NCI-H446 (cell line): ENCODE measurements around the gene KIF1B.
"Not testable (repeated sequence)": the region's sequence is repeated elsewhere in the genome, so short reads cannot be mapped to it uniquely, and the experiment has no call there.

ENCODE experiments used
- DNase-seq, 2 experiments: peaks; one replicate each; lab custom pipeline; 2025; lab: John Stamatoyannopoulos, UW

The KIF1B gene

GRCh38 chr1:10237157-10237539 lies 26.8 kb downstream of the KIF1B start:
- no peak for DNase-seq

GRCh38 chr1:10242135-10242534 lies 31.8 kb downstream of the KIF1B start:
- no peak for DNase-seq

- DNase-seq, result no peak
Observed at GRCh38 chr1:10242811-10243210, 32.4 kb downstream of the KIF1B start.

- DNase-seq, result no peak
Observed at GRCh38 chr1:10245674-10246073, 35.3 kb downstream of the KIF1B start.

GRCh38 chr1:10249808-10250457 lies 39.6 kb downstream of the KIF1B start:
- no peak for DNase-seq

GRCh38 chr1:10250663-10251062 lies 40.3 kb downstream of the KIF1B start:
- DNase-seq, result no peak

- not testable (repeated sequence) for DNase-seq
Observed at GRCh38 chr1:10251325-10252108, 41.1 kb downstream of the KIF1B start.

- DNase-seq, result no peak
Observed at GRCh38 chr1:10252508-10252907, 42.1 kb downstream of the KIF1B start.

GRCh38 chr1:10253149-10253548 lies 42.8 kb downstream of the KIF1B start:
- no peak for DNase-seq

GRCh38 chr1:10253755-10254154 lies 43.4 kb downstream of the KIF1B start:
- peak in 1 of 2 experiments; percentile 24 for DNase-seq

- DNase-seq, result no peak
Observed at GRCh38 chr1:10257851-10258250, 47.5 kb downstream of the KIF1B start.

- DNase-seq, result not testable (repeated sequence)
Observed at GRCh38 chr1:10259547-10259946, 49.2 kb downstream of the KIF1B start.

- DNase-seq, result no peak
Observed at GRCh38 chr1:10263450-10264082, 53.2 kb downstream of the KIF1B start.

GRCh38 chr1:10265027-10265426 lies 54.7 kb downstream of the KIF1B start:
- no peak for DNase-seq

- DNase-seq, result no peak
Observed at GRCh38 chr1:10265900-10266299, 55.5 kb downstream of the KIF1B start.

- peak; percentile 33 to 68 for DNase-seq
Observed at GRCh38 chr1:10267319-10267718, 56.9 kb downstream of the KIF1B start.

- DNase-seq, result no peak
Observed at GRCh38 chr1:10267921-10268320, 57.6 kb downstream of the KIF1B start.

GRCh38 chr1:10271090-10271489 lies 60.7 kb downstream of the KIF1B start:
- DNase-seq, result no peak

- peak in 1 of 2 experiments; percentile 28 for DNase-seq
Observed at GRCh38 chr1:10271869-10272268, 61.5 kb downstream of the KIF1B start.

GRCh38 chr1:10272274-10272673 lies 61.9 kb downstream of the KIF1B start:
- DNase-seq, result no peak

- DNase-seq, result no peak
Observed at GRCh38 chr1:10278880-10279279, 68.5 kb downstream of the KIF1B start.

GRCh38 chr1:10280439-10281350 lies 70.3 kb downstream of the KIF1B start:
- no peak for DNase-seq
